Peyer's patch (tissue), 4 donors: ENCODE results near the gene PIR. TPM values are rescaled to one million over a fixed set of nuclear protein-coding genes. Genes with fewer than 3 reads are reported as not detected.
A peak's percentile ranks its signal among the peaks of the same experiment; 100 is the strongest.

Experiments
- DNase-seq, 3 donors: peaks; one replicate each; pipeline ENCODE4 v3.0.0-alpha.2; 2017 to 2019
- H3K27ac ChIP-seq, 4 donors: fragments of 200-600 bp; sonication (generic); one replicate each; pipeline ENCODE4 v1.5.1; 2016 to 2019
- H3K27me3 ChIP-seq, 2 donors: fragments of 200-600 bp; sonication (generic); one replicate each; pipeline ENCODE4 v1.5.1; 2019
- H3K36me3 ChIP-seq, 3 donors: fragments of 200-600 bp; sonication (generic); one replicate each; pipeline ENCODE4 v1.5.1; 2016 to 2019
- H3K4me1 ChIP-seq, 4 donors: fragments of 200-600 bp; sonication (generic); one replicate each; pipeline ENCODE4 v1.5.1; 2016 to 2019
- H3K4me3 ChIP-seq, 4 donors: fragments of 200-600 bp; sonication (generic); 1 replicate in 3 of 4; 2 replicates in 1 of 4; pipeline ENCODE4 v1.5.1; 2016 to 2019; ENCODE audit warnings: mild to moderate bottlenecking in 1 of 4
- H3K9me3 ChIP-seq, 4 donors: fragments of 200-600 bp; sonication (generic); one replicate each; pipeline ENCODE4 v1.5.1; 2016 to 2019; ENCODE audit warnings: mild to moderate bottlenecking in 1 of 4
- POLR2A ChIP-seq, 2 donors: fragments of 450-650 bp; IDR thresholded peaks; one replicate each; pipeline ENCODE4 v1.5.1; 2017; ENCODE audit warnings: antibody characterized with exemption in 2 of 2, mild to moderate bottlenecking in 2 of 2, moderate library complexity in 2 of 2
- total RNA-seq, 4 donors: library from RNA; depleted of rRNA; stranded (reverse); fragments of >200 nt; gene quantifications; one replicate each; pipeline ENCODE4 v1.1.0, GENCODE V29; 2016
- TF ChIP-seq, protein P1 (sequence below), 6 experiments: fragments of 450-650 bp in 4 of 6; fragments of 200-600 bp in 2 of 6; sonication (generic) in 1 of 6; IDR thresholded peaks; one replicate each; pipeline ENCODE4 v1.5.1; 2017 to 2019; ENCODE audit warnings: antibody characterized with exemption in 6 of 6, mild to moderate bottlenecking in 3 of 6, moderate library complexity in 1 of 6

Gene PIR
- total RNA-seq, 4 donors from 2014 or later, result 5.7 to 23.1 (median 15.8) TPM

DNA sequence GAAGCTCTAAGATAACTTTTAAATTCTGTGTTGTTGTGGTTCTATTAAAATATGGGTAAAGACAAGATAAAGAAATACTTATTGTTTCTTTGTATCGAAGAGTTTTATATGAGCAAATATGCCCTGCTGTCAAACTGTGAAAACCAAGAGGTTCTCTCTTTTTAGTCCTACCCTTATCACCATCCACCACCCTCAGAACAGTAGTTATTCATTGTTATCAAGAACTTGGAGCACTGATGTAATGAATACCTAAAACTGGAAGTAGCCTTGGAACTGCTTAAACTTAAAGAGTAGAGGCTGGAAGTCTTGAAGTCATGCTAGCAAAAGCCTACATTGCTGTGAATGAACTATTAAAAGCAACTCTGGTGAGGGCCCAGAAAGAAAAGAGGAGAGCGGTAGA, 9.2 kb downstream of the PIR start:
- no peak for DNase-seq
- H3K4me1 ChIP-seq, result no peaks in the 10 kb centered on the region
- TF ChIP-seq POLR2A (IDR thresholded peaks at IDR 0.05), result no peak
- TF ChIP-seq, protein P1, sequence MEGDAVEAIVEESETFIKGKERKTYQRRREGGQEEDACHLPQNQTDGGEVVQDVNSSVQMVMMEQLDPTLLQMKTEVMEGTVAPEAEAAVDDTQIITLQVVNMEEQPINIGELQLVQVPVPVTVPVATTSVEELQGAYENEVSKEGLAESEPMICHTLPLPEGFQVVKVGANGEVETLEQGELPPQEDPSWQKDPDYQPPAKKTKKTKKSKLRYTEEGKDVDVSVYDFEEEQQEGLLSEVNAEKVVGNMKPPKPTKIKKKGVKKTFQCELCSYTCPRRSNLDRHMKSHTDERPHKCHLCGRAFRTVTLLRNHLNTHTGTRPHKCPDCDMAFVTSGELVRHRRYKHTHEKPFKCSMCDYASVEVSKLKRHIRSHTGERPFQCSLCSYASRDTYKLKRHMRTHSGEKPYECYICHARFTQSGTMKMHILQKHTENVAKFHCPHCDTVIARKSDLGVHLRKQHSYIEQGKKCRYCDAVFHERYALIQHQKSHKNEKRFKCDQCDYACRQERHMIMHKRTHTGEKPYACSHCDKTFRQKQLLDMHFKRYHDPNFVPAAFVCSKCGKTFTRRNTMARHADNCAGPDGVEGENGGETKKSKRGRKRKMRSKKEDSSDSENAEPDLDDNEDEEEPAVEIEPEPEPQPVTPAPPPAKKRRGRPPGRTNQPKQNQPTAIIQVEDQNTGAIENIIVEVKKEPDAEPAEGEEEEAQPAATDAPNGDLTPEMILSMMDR (IDR thresholded peaks at IDR 0.05), result no peak

DNA sequence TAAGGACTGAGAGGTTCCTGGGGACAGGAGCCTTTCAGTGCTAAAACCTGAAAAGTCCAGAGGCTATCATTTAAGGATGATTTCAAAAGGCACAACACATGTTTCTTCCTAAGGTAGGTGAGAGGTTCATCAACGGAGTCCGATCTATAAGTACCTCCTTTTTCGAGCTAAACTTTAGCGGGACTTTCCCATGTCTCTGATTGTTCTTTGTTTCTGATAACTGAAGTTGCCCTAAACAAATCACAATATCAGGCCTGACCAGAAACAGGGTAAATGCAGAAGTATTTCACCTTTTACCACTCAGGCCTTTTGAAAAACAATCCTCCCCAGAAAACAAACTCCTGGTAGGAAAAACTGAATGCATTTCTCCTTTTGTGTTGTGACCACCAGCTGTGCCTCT, 17.6 kb downstream of the PIR start:
- Histone ChIP-seq H3K4me1 (no peaks in the 10 kb centered on the region), H3K27ac (no peak overlapping the region), H3K36me3 (no peaks in the 10 kb centered on the region), H3K27me3 (no peaks in the 10 kb centered on the region), H3K4me3 (no peak overlapping the region), H3K9me3 (no peaks in the 10 kb centered on the region)
- TF ChIP-seq POLR2A (IDR thresholded peaks at IDR 0.05), result no peak
- TF ChIP-seq, protein P1 (IDR thresholded peaks at IDR 0.05), result no peak
- DNase-seq, result no peak

More for the DNA sequence above, 9.2 kb downstream of the PIR start:
- H3K4me3 ChIP-seq, result no peak overlapping the region
- H3K27ac ChIP-seq, result no peak overlapping the region
- no peaks in the 10 kb centered on the region for H3K27me3 ChIP-seq
- no peaks in the 10 kb centered on the region for H3K9me3 ChIP-seq
- H3K36me3 ChIP-seq, result no peaks in the 10 kb centered on the region

DNA sequence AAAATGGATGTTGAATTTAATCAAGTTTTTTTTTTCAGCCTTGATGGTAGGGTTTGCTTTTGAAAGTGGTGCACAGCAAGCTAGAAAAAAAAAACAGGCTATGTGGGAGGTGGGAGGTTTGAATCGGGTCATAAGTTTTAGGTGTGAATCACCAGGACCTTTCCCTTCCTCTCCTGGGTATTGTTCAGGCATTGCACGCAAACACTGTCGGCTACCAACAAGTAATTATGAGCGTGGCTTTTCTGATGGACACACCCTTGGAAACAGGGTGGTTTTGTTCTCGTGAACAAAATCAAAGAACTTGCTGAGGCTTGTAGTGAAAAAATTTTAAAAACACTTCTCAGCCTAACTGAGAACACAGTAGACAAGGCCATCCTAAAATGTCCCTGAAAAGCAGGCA, 18.1 kb downstream of the PIR start:
- no peak overlapping the region for H3K27ac ChIP-seq
- TF ChIP-seq POLR2A (IDR thresholded peaks at IDR 0.05), result no peak
- TF ChIP-seq, protein P1 (IDR thresholded peaks at IDR 0.05), result no peak
- DNase-seq, result no peak
- no peaks in the 10 kb centered on the region for H3K27me3 ChIP-seq
- H3K9me3 ChIP-seq, result no peaks in the 10 kb centered on the region
- no peak overlapping the region for H3K4me3 ChIP-seq
- H3K36me3 ChIP-seq, result no peaks in the 10 kb centered on the region
- H3K4me1 ChIP-seq, result no peaks in the 10 kb centered on the region

DNA sequence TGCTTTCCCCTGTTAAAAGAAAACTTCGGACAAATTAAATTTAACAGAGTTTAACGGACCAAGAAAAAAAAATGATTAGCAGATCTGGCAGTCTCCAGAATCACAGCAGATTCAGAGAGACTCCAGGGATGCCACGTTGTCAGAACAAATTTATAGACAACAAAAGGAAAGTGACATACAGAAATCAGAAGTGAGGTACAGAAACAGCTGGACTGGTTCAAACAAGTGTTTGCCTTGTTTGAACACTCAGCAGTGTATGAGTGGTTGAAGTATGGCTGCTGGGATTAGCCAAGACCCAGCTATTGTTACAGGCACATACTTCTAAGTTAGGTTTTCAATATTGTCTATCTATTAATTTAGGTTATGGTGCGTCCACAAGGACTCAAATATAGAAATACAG, 19.1 kb downstream of the PIR start:
- Histone ChIP-seq H3K9me3 (no peaks in the 10 kb centered on the region), H3K27me3 (no peaks in the 10 kb centered on the region), H3K36me3 (no peaks in the 10 kb centered on the region), H3K27ac (no peak overlapping the region), H3K4me3 (no peak overlapping the region), H3K4me1 (no peaks in the 10 kb centered on the region)
- TF ChIP-seq POLR2A (IDR thresholded peaks at IDR 0.05), result no peak
- TF ChIP-seq, protein P1 (IDR thresholded peaks at IDR 0.05), result no peak
- no peak for DNase-seq

DNA sequence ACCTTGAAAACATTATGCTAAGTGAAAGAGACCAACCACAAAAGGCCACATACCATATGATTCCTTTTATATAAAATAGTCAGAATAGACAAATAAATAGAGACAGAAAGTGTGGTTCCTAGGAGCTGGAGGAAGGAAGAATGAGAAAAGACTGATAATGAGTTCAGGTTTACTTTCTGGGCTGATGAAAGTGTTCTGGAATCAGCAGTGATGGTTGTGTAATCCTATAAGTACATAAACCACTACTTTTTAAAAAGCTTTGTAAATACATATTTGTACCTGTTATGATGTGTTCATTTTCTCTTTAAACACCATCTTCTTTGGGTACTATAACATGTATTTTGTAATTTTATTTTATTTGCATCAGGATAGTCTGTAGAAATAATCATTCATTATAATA, 20.6 kb downstream of the PIR start:
- TF ChIP-seq, protein P1 (IDR thresholded peaks at IDR 0.05), result no peak
- no peak for TF ChIP-seq POLR2A (IDR thresholded peaks at IDR 0.05)
- Histone ChIP-seq H3K4me1 (no peaks in the 10 kb centered on the region), H3K4me3 (no peak overlapping the region)

DNA sequence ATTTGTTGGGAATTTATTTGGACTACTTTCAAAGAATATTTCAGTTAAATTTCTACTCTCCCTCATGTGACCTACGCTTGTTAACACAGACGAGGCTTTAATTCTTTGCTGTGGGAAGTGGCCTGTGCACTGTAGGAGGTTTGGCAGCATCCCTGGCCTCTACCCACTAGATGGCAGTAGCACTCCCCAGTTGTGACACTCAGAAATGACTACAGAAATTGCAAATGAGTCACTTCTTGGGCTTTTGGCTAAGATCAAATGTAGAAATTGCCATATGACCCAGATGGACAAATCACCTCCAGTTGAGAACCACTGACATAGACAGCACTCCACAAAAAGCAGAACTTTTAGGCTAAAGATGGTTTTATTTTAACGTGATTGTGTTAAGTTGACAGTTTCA, 22.1 kb downstream of the PIR start:
- Histone ChIP-seq H3K27me3 (no peaks in the 10 kb centered on the region), H3K9me3 (no peaks in the 10 kb centered on the region), H3K4me1 (no peaks in the 10 kb centered on the region), H3K27ac (no peak overlapping the region), H3K4me3 (no peak overlapping the region), H3K36me3 (no peaks in the 10 kb centered on the region)
- TF ChIP-seq POLR2A (IDR thresholded peaks at IDR 0.05), result no peak
- TF ChIP-seq, protein P1 (IDR thresholded peaks at IDR 0.05), result peak in 4 of 6 experiments; percentile 49 to 76 (median 63)
- peak; percentile 24 to 82 (median 52) for DNase-seq

More for the DNA sequence above, 20.6 kb downstream of the PIR start:
- H3K9me3 ChIP-seq, result no peaks in the 10 kb centered on the region
- no peak for DNase-seq
- no peaks in the 10 kb centered on the region for H3K36me3 ChIP-seq
- no peak overlapping the region for H3K27ac ChIP-seq
- no peaks in the 10 kb centered on the region for H3K27me3 ChIP-seq
